Endothelial cell of umbilical vein (primary cell): ENCODE data around the gene C19orf73. TPM values are rescaled to one million over a fixed set of nuclear protein-coding genes. Genes with fewer than 3 reads are reported as not detected.

Experiments used
- BruUV-seq: library from RNA; stranded (reverse); fragments of 400-500 nt; replicated peaks from 2 replicates; lab custom pipeline; 2021; lab: Mats Ljungman, UMichigan
- CTCF ChIA-PET: fragments of 300-600, 350-600 bp; sonication (Branson Sonifier 250); formaldehyde crosslinking; loops from one replicate; lab custom pipeline; 2021; ENCODE audit warnings: antibody characterized with exemption, inconsistent platforms; lab: Charles Lee
- POLR2A ChIA-PET: fragments of 300-600, 350-600 bp; sonication (Branson Sonifier 250); formaldehyde crosslinking; loops from one replicate; lab custom pipeline; 2021; ENCODE audit warnings: antibody characterized with exemption, inconsistent platforms; lab: Charles Lee
- DNase-seq: peaks from one replicate; pipeline ENCODE4 v3.0.0-alpha.2; 2011; ENCODE audit warnings: low read depth, low spot score
- FAIRE-seq: peaks from 2 replicates; lab custom pipeline; 2011; peaks lifted over from hg19 to GRCh38; lab: Jason Lieb, UNC
- H2AFZ ChIP-seq: 2 replicates; pipeline ENCODE4 v1.6.0; 2012; ENCODE audit warnings: low read depth, low read length, control low read depth, inconsistent platforms
- H3K27ac ChIP-seq: 2 replicates; pipeline ENCODE4 v1.5.1; 2011; ENCODE audit warnings: low read depth, mild to moderate bottlenecking, control low read depth, low read length, moderate library complexity; ENCODE audit not compliant: insufficient read depth
- H3K27me3 ChIP-seq, 2 experiments: 2 replicates each; pipeline versions ENCODE4 v1.6.0 to v1.6.1; 2011; ENCODE audit warnings: low read length in 2 of 2, mixed read lengths in 1 of 2; ENCODE audit not compliant: control insufficient read depth in 2 of 2, insufficient read depth in 2 of 2
- H3K36me3 ChIP-seq, 2 experiments: 2 replicates in 1 of 2; 3 replicates in 1 of 2; pipeline ENCODE4 v1.5.1; 2011; ENCODE audit warnings: low read length in 2 of 2, mild to moderate bottlenecking in 1 of 2, moderate library complexity in 1 of 2; ENCODE audit not compliant: control insufficient read depth in 2 of 2, insufficient read depth in 2 of 2; ENCODE audit errors: extremely low read depth in 1 of 2
- H3K4me1 ChIP-seq: 3 replicates; pipeline ENCODE4 v1.5.1; 2011; ENCODE audit warnings: mild to moderate bottlenecking, low read length; ENCODE audit not compliant: control insufficient read depth, insufficient read depth; ENCODE audit errors: extremely low read depth
- H3K4me2 ChIP-seq: 2 replicates; pipeline ENCODE4 v1.6.1; 2011; ENCODE audit warnings: low read length, control low read depth, mixed read lengths; ENCODE audit not compliant: insufficient read depth
- H3K4me3 ChIP-seq, 3 experiments: fragments of 200-600 bp in 1 of 3; sonication (generic), shearing (Covaris generic) in 1 of 3; replicated peaks in 1 of 3; 2 replicates each; pipeline ENCODE4 v1.5.1; 2011 to 2016; ENCODE audit warnings: control low read depth in 3 of 3, low read length in 3 of 3, mild to moderate bottlenecking in 2 of 3, inconsistent platforms in 1 of 3, low read depth in 1 of 3, moderate library complexity in 1 of 3; ENCODE audit not compliant: insufficient read depth in 1 of 3
- H3K79me2 ChIP-seq: 2 replicates; pipeline ENCODE4 v1.6.0; 2012; ENCODE audit warnings: low read length, inconsistent platforms; ENCODE audit not compliant: control insufficient read depth, insufficient read depth
- H3K9ac ChIP-seq: replicated peaks from 2 replicates; pipeline ENCODE3; 2011; ENCODE audit warnings: low read length, control low read depth; ENCODE audit not compliant: insufficient read depth; ENCODE audit errors: extremely low read depth
- H3K9me1 ChIP-seq: replicated peaks from 3 replicates; pipeline ENCODE4 v1.6.0; 2011; ENCODE audit warnings: mild to moderate bottlenecking, low read length; ENCODE audit not compliant: control insufficient read depth, insufficient read depth; ENCODE audit errors: extremely low read depth
- H3K9me3 ChIP-seq: replicated peaks from 2 replicates; pipeline ENCODE4 v1.5.1; 2012; ENCODE audit warnings: low read length, inconsistent platforms; ENCODE audit not compliant: control insufficient read depth, insufficient read depth
- H4K20me1 ChIP-seq: replicated peaks from 2 replicates; pipeline ENCODE3; 2011; ENCODE audit warnings: mild to moderate bottlenecking, low read length; ENCODE audit not compliant: control insufficient read depth, insufficient read depth; ENCODE audit errors: extremely low read depth
- CTCF ChIP-seq, 2 donors: IDR thresholded peaks; 1 replicate in 1 of 2; 2 replicates in 1 of 2; pipeline ENCODE4 v1.5.1; 2011; ENCODE audit warnings: low read length in 2 of 2, mild to moderate bottlenecking in 2 of 2, moderate library complexity in 2 of 2, control low read depth in 1 of 2, inconsistent platforms in 1 of 2, low read depth in 1 of 2; ENCODE audit not compliant: insufficient read depth in 1 of 2; ENCODE audit errors: extremely low read depth in 1 of 2
- EZH2 ChIP-seq: IDR thresholded peaks from 2 replicates; pipeline ENCODE4 v1.6.1; 2012; ENCODE audit warnings: borderline replicate concordance, low read depth, mild to moderate bottlenecking, moderate library complexity, low read length, inconsistent platforms; ENCODE audit not compliant: severe bottlenecking
- FOS ChIP-seq: IDR thresholded peaks from 2 replicates; pipeline ENCODE4 v1.6.1; 2011; ENCODE audit warnings: mild to moderate bottlenecking, low read length, moderate library complexity, borderline replicate concordance; ENCODE audit not compliant: insufficient read depth
- GATA2 ChIP-seq: IDR thresholded peaks from 2 replicates; pipeline ENCODE4 v1.7.0; 2011; ENCODE audit warnings: low read depth, mild to moderate bottlenecking, moderate library complexity, mixed read lengths, low read length; ENCODE audit not compliant: insufficient read length, insufficient read depth
- JUN ChIP-seq: IDR thresholded peaks from 2 replicates; pipeline ENCODE4 v1.6.1; 2011; ENCODE audit warnings: borderline replicate concordance, low read depth; ENCODE audit not compliant: insufficient read length, insufficient read depth
- MAX ChIP-seq: IDR thresholded peaks from 2 replicates; pipeline ENCODE4 v1.6.1; 2011; ENCODE audit not compliant: insufficient read depth, insufficient read length
- MYC ChIP-seq: IDR thresholded peaks from one replicate; pipeline ENCODE4 v1.6.1; 2011; ENCODE audit warnings: mild to moderate bottlenecking, low read depth, low read length
- POLR2A ChIP-seq: IDR thresholded peaks from 2 replicates; pipeline ENCODE4 v1.6.1; 2012; ENCODE audit warnings: low read depth, mild to moderate bottlenecking, control low read depth, low read length
- POLR2AphosphoS5 ChIP-seq: IDR thresholded peaks from 2 replicates; pipeline ENCODE4 v1.6.1; 2012; ENCODE audit warnings: low read depth, mild to moderate bottlenecking, control low read depth, low read length, moderate library complexity; ENCODE audit not compliant: insufficient read depth
- dilution Hi-C: fragments of 300-500 bp; cut with MboI; formaldehyde crosslinking; loops from one replicate; pipeline ENCODE4 v1.15.0; 2019; ENCODE audit warnings: low sequenced_read_pairs; ENCODE audit not compliant: extremely low pct_ligation_motif_present
- intact Hi-C: fragments of 100-400 bp; cut with micrococcal nuclease; formaldehyde crosslinking; loops from one replicate; pipeline ENCODE4 v1.10.0; 2022
- polyA plus RNA-seq, 4 experiments: library from polyadenylated mRNA; depleted of rRNA in 3 of 4; stranded (reverse) in 3 of 4; unstranded in 1 of 4; fragments of >200 nt; gene quantifications; 2 replicates each; pipeline versions ENCODE4 v1.2.1 to v1.2.3, GENCODE V29; 2011 to 2012; ENCODE audit warnings: missing spikeins in 1 of 4
- total RNA-seq: library from RNA; stranded (reverse); gene quantifications from 2 replicates; pipeline ENCODE4 v1.2.3, GENCODE V29; 2021

Gene C19orf73
- total and polyA plus RNA-seq, 2 donors (not counting 3 experiments of a cell fraction or from before 2014, with no cell fraction given): 1.8 TPM; not detected in 1

GRCh38 chr19:49129238-49129583, 10.3 kb upstream of the C19orf73 start:
- H3K36me3 ChIP-seq: no peaks in the 10 kb centered on the region
- ChIA-PET CTCF (interaction anchor here (1.1 to 2.0 kb wide), 4 partner anchors 15 to 79 kb away, joined by 3 to 7 read pairs (median 6); partner anchors contain the start of gene LIN7B), POLR2A (no interaction called here)
- H3K4me1 ChIP-seq: no peaks in the 10 kb centered on the region
- intact Hi-C loops: loop anchor here (2.0 to 5.0 kb wide), 2 partner anchors 14 to 42 kb away; partner anchors contain the start of gene SNRNP70
- no peak overlapping the region for H3K4me2 ChIP-seq
- no peaks in the 10 kb centered on the region for H3K9me3 ChIP-seq
- no peak for TF ChIP-seq POLR2AphosphoS5
- TF ChIP-seq POLR2A: no peak
- TF ChIP-seq MYC: no peak
- no peak for TF ChIP-seq FOS
- no peak for TF ChIP-seq EZH2
- TF ChIP-seq JUN: no peak
- no peaks in the 10 kb centered on the region for H3K9me1 ChIP-seq
- peaks cover 0 to 8% of the 10 kb centered on the region in 2 experiments for H3K27me3 ChIP-seq
- no TSS peak for BruUV-seq
- H3K27ac ChIP-seq: no peak overlapping the region
- no peak overlapping the region for H3K4me3 ChIP-seq
- no peaks in the 10 kb centered on the region for H3K79me2 ChIP-seq
- dilution Hi-C loops: no loop called here
- H3K9ac ChIP-seq: no peak overlapping the region
- FAIRE-seq (no peak), DNase-seq (no peak)
- H2AFZ ChIP-seq: no peak overlapping the region
- H4K20me1 ChIP-seq: no peaks in the 10 kb centered on the region

- Histone ChIP-seq H3K79me2 (no peaks in the 10 kb centered on the region), H3K4me3 (no peak overlapping the region), H3K9me3 (no peaks in the 10 kb centered on the region), H3K27me3 (peaks cover 0 to 6% of the 10 kb centered on the region in 2 experiments), H3K9me1 (no peaks in the 10 kb centered on the region), H3K36me3 (no peaks in the 10 kb centered on the region), H2AFZ (no peak overlapping the region), H3K27ac (no peak overlapping the region), H3K9ac (no peak overlapping the region), H3K4me2 (no peak overlapping the region), H4K20me1 (no peaks in the 10 kb centered on the region), H3K4me1 (no peaks in the 10 kb centered on the region)
- no peak for DNase-seq
- intact Hi-C loops: loop anchor here (2.0 to 5.0 kb wide), 2 partner anchors 14 to 41 kb away; partner anchors contain the start of gene SNRNP70
- BruUV-seq: no TSS peak
- CTCF ChIA-PET: interaction anchor here (1.0 to 2.0 kb wide), 10 partner anchors 11 to 80 kb away, joined by 3 to 15 read pairs (median 6); partner anchors contain the start of gene LIN7B
- no peak for FAIRE-seq
- dilution Hi-C loops: no loop called here
- TF ChIP-seq POLR2A (no peak), FOS (no peak), POLR2AphosphoS5 (no peak), JUN (no peak), GATA2 (no peak), MAX (no peak), MYC (no peak), EZH2 (no peak), CTCF (IDR thresholded peaks at IDR 0.05; ENCODE audit: extremely low read depth in 1 of 2, insufficient read depth in 1 of 2, low read depth in 1 of 2, low read length in 2 of 2) (no peak)
- POLR2A ChIA-PET: no interaction called here
Observed at GRCh38 chr19:49128545-49129237, 9.7 kb upstream of the C19orf73 start.
